IMR-90 (cell line): ENCODE measurements around the gene YES1. TPM values are rescaled to one million over a fixed set of nuclear protein-coding genes. Genes with fewer than 3 reads are reported as not detected.

Experiments
- ATAC-seq: fragments of 200-7000 bp; cut with Tn5 transposase; 2 replicates; pipeline ENCODE4 v1.9.1; 2020; ENCODE audit warnings: low read depth, mild to moderate bottlenecking, moderate library complexity
- BruUV-seq: library from RNA; stranded (reverse); fragments of 400-500 nt; replicated peaks from 2 replicates; lab custom pipeline; 2021; lab: Mats Ljungman, UMichigan
- CTCF ChIA-PET: fragments of 300-600 bp; formaldehyde crosslinking; extraction: SDS; loops from one replicate; lab custom pipeline; 2021; ENCODE audit warnings: antibody characterized with exemption; lab: Yijun Ruan, JAX
- POLR2A ChIA-PET: fragments of 300-600 bp; sonication (Branson Sonifier 250); formaldehyde crosslinking; loops from one replicate; lab custom pipeline; 2022; ENCODE audit warnings: antibody characterized with exemption; ENCODE audit not compliant: unreplicated experiment; lab: Charles Lee
- DNase-seq: peaks from one replicate; pipeline ENCODE4 v3.0.0; 2013
- H2AFZ ChIP-seq: replicated peaks from 2 replicates; pipeline ENCODE3; 2013; ENCODE audit warnings: low read length, mild to moderate bottlenecking; ENCODE audit not compliant: poor library complexity
- H2AK5ac ChIP-seq: 2 replicates; pipeline ENCODE4 v1.6.1; 2013; ENCODE audit warnings: low read depth, low read length, inconsistent platforms
- H2AK9ac ChIP-seq: replicated peaks from 2 replicates; pipeline ENCODE3; 2013; ENCODE audit warnings: mild to moderate bottlenecking, low read depth, low read length, moderate library complexity; ENCODE audit not compliant: poor library complexity
- H2BK120ac ChIP-seq: 2 replicates; pipeline ENCODE4 v1.6.1; 2013; ENCODE audit warnings: low read depth, low read length, inconsistent platforms
- H2BK15ac ChIP-seq: 3 replicates; pipeline ENCODE4 v1.6.1; 2013; ENCODE audit warnings: low read depth, low read length, inconsistent platforms
- H2BK20ac ChIP-seq: 2 replicates; pipeline ENCODE4 v1.6.1; 2013; ENCODE audit warnings: low read depth, mild to moderate bottlenecking, inconsistent platforms, low read length, moderate library complexity
- H2BK5ac ChIP-seq: 2 replicates; pipeline ENCODE4 v1.6.1; 2013; ENCODE audit warnings: mild to moderate bottlenecking, low read depth, low read length, inconsistent platforms; ENCODE audit not compliant: poor library complexity, severe bottlenecking
- H3K14ac ChIP-seq: replicated peaks from 2 replicates; pipeline ENCODE4 v1.6.1; 2013; ENCODE audit warnings: low read depth, low read length, inconsistent platforms
- H3K18ac ChIP-seq: 2 replicates; pipeline ENCODE4 v1.6.1; 2013; ENCODE audit warnings: low read depth, low read length, control low read depth
- H3K23ac ChIP-seq: 2 replicates; pipeline ENCODE4 v1.6.1; 2013; ENCODE audit warnings: low read depth, low read length, inconsistent platforms
- H3K27ac ChIP-seq: 2 replicates; pipeline ENCODE4 v1.5.1; 2013; ENCODE audit warnings: mild to moderate bottlenecking, control low read depth, low read length; ENCODE audit not compliant: insufficient read depth
- H3K27me3 ChIP-seq: 2 replicates; pipeline ENCODE4 v1.6.1; 2013; ENCODE audit warnings: low read length; ENCODE audit not compliant: control insufficient read depth, insufficient read depth
- H3K36me3 ChIP-seq: 2 replicates; pipeline ENCODE4 v1.6.1; 2013; ENCODE audit warnings: low read length, mixed read lengths; ENCODE audit not compliant: control insufficient read depth, insufficient read depth
- H3K4ac ChIP-seq: 2 replicates; pipeline ENCODE4 v1.6.1; 2013; ENCODE audit warnings: low read depth, low read length, inconsistent platforms
- H3K4me1 ChIP-seq: 2 replicates; pipeline ENCODE4 v1.6.1; 2013; ENCODE audit warnings: low read length, mixed read lengths; ENCODE audit not compliant: control insufficient read depth, insufficient read depth
- H3K4me2 ChIP-seq: 2 replicates; pipeline ENCODE4 v1.6.1; 2013; ENCODE audit warnings: low read depth, mild to moderate bottlenecking, control low read depth, low read length, moderate library complexity
- H3K4me3 ChIP-seq: 2 replicates; pipeline ENCODE4 v1.5.1; 2013; ENCODE audit warnings: low read depth, mild to moderate bottlenecking, control low read depth, low read length, moderate library complexity; ENCODE audit not compliant: insufficient read depth
- H3K56ac ChIP-seq: 2 replicates; pipeline ENCODE4 v1.6.1; 2013; ENCODE audit warnings: low read length, inconsistent platforms; ENCODE audit not compliant: insufficient read depth; ENCODE audit errors: extremely low read depth
- H3K79me1 ChIP-seq, 2 experiments: 2 replicates each; pipeline ENCODE4 v1.6.1; 2013; ENCODE audit warnings: low read length in 2 of 2, inconsistent platforms in 1 of 2, low read depth in 1 of 2
- H3K9ac ChIP-seq: 2 replicates; pipeline ENCODE4 v1.6.1; 2013; ENCODE audit warnings: low read depth, low read length, control low read depth
- H3K9me1 ChIP-seq: 2 replicates; pipeline ENCODE4 v1.6.1; 2013; ENCODE audit warnings: low read length, inconsistent platforms; ENCODE audit not compliant: insufficient read depth
- H3K9me3 ChIP-seq: 2 replicates; pipeline ENCODE4 v1.6.1; 2013; ENCODE audit warnings: low read length; ENCODE audit not compliant: control insufficient read depth, insufficient read depth
- H4K20me1 ChIP-seq: 2 replicates; pipeline ENCODE4 v1.6.1; 2013; ENCODE audit warnings: low read length, inconsistent platforms; ENCODE audit not compliant: insufficient read depth
- H4K5ac ChIP-seq: 2 replicates; pipeline ENCODE4 v1.6.1; 2013; ENCODE audit warnings: mild to moderate bottlenecking, low read depth, low read length, control low read depth
- H4K8ac ChIP-seq, 2 experiments: 2 replicates each; pipeline ENCODE4 v1.6.1; 2013; ENCODE audit warnings: low read depth in 2 of 2, low read length in 2 of 2, control low read depth in 1 of 2, inconsistent platforms in 1 of 2
- H4K91ac ChIP-seq: 2 replicates; pipeline ENCODE4 v1.6.1; 2013; ENCODE audit warnings: low read depth, low read length, inconsistent platforms; ENCODE audit not compliant: insufficient read depth
- BHLHE40 ChIP-seq: fragments of 150-350 bp; IDR thresholded peaks from 2 replicates; pipeline ENCODE4 v1.6.1; 2016; ENCODE audit warnings: mild to moderate bottlenecking, low read depth, low read length
- CHD1 ChIP-seq: IDR thresholded peaks from 2 replicates; pipeline ENCODE4 v1.6.1; 2012; ENCODE audit warnings: low read depth, low read length, improper control_type of control experiment
- FOS ChIP-seq: fragments of 150-350 bp; IDR thresholded peaks from 2 replicates; pipeline ENCODE4 v1.6.1; 2016; ENCODE audit warnings: low read depth, low read length
- POLR2A ChIP-seq: IDR thresholded peaks from 2 replicates; pipeline ENCODE4 v1.6.1; 2012; ENCODE audit warnings: mild to moderate bottlenecking, low read depth, low read length
- RCOR1 ChIP-seq: IDR thresholded peaks from 2 replicates; pipeline ENCODE4 v1.6.1; 2012; ENCODE audit warnings: mild to moderate bottlenecking, low read length, improper control_type of control experiment; ENCODE audit not compliant: insufficient replicate concordance
- SMC3 ChIP-seq: fragments of 150-350 bp; IDR thresholded peaks from 2 replicates; pipeline ENCODE4 v1.6.1; 2016; ENCODE audit warnings: low read depth, mild to moderate bottlenecking, antibody characterized with exemption, low read length, moderate library complexity
- WGBS, 2 experiments: methylation state at CpG; one replicate each; pipeline versions ENCODE4 v1.1.5 to v1.1.7; 2013; ENCODE audit warnings: missing lambda C conversion rate in 2 of 2; ENCODE audit not compliant: insufficient read length in 1 of 2; ENCODE audit errors: extremely low coverage in 2 of 2; 5-methylcytosine and 5-hydroxymethylcytosine counted together
- dilution Hi-C: fragments of 300-500 bp; cut with HindIII; formaldehyde crosslinking; loops from one replicate; pipeline ENCODE4 v1.14.3; 2018; ENCODE audit warnings: low sequenced_read_pairs; ENCODE audit not compliant: unreplicated experiment
- in situ Hi-C: fragments of 300-500 bp; cut with MboI; formaldehyde crosslinking; loops from 3 replicates; pipeline ENCODE4 v1.14.3; 2019; ENCODE audit warnings: low sequenced_read_pairs, inconsistent platforms, mixed read lengths
- intact Hi-C: fragments of 100-400 bp; cut with micrococcal nuclease; formaldehyde crosslinking; loops from 2 replicates; pipeline ENCODE4 v1.10.0; 2022
- polyA plus RNA-seq, 3 experiments: library from polyadenylated mRNA; depleted of rRNA; stranded (reverse); fragments of >200 nt; gene quantifications; 2 replicates each; pipeline ENCODE4 v1.2.3, GENCODE V29; 2012; ENCODE audit warnings: low replicate concordance in 1 of 3
- total RNA-seq: library from RNA; depleted of rRNA; stranded (reverse); fragments of >200 nt; gene quantifications from 2 replicates; pipeline ENCODE4 v1.2.3, GENCODE V29; 2012
- TF ChIP-seq, protein P1 (sequence below): conservative IDR thresholded peaks from 2 replicates; pipeline ENCODE4 v1.5.1; 2012; ENCODE audit warnings: mild to moderate bottlenecking, low read depth, low read length, improper control_type of control experiment
- TF ChIP-seq, protein P2 (sequence below): fragments of 150-350 bp; IDR thresholded peaks from 2 replicates; pipeline ENCODE4 v1.6.1; 2016; ENCODE audit warnings: low read depth, mild to moderate bottlenecking, low read length, moderate library complexity, borderline replicate concordance

Gene YES1
- total and polyA plus RNA-seq, 2 of the 4 experiments (the other 2 are of a cell fraction), result 16.7 to 62.0 TPM

DNA sequence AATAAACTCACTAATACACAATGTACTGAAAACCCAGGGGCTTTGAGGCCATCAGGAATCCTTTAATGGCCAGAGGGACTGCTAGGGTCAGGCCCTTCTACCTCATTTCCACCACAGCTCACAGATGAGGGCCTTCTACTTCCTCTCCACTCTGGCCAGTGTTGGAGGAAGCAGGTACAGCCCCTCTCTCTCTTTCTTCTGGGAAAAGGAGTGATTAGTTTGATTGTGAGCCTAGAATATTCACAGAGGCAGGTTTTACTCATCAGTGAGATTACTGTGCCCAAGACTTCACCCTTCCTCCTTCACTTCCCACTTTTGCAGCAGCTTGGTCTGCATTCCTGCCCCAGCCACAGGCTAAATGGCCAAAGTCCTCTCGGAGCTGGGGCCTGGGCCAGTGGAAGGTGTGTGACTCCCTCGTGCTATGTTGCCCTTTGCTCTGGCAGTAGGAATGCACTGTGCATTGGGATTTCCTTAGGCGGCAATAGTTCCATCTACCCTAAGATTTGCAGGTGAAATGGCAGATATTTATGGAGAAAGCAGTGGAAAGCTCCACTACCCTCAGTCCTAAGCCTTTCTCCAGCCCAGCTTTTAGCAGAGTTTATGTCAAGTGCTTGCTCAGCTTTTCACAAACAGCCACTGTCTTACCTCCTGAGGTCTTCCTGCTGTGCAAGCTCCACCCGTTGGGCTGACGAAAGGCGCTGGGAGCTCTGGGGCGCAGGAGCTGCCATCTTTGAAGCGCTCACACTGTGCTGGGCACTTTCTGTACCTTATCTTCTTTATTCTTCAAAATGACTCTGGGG lies 36.2 kb upstream of the YES1 start:
- H2AFZ ChIP-seq, result no peak overlapping the region
- H2BK5ac ChIP-seq, result no peak overlapping the region

More for the DNA sequence above, 36.2 kb upstream of the YES1 start:
- Histone ChIP-seq H3K27ac (no peak overlapping the region), H4K91ac (no peak overlapping the region), H2BK120ac (no peak overlapping the region), H2AK5ac (no peak overlapping the region), H3K14ac (no peak overlapping the region), H3K4me2 (no peak overlapping the region), H3K9me3 (no peaks in the 10 kb centered on the region), H4K20me1 (peaks cover 6% of the 10 kb centered on the region; the same call in 1 of the 2 replicates), H4K5ac (no peak overlapping the region), H3K4me3 (no peak overlapping the region), H3K56ac (no peak overlapping the region), H3K79me1 (no peaks in the 10 kb centered on the region), H2BK20ac (no peak overlapping the region), H3K27me3 (no peaks in the 10 kb centered on the region), H2AK9ac (no peak overlapping the region), H3K36me3 (no peaks in the 10 kb centered on the region), H2BK15ac (no peak overlapping the region), H3K23ac (no peak overlapping the region), H3K9me1 (no peaks in the 10 kb centered on the region), H4K8ac (no peak overlapping the region), H3K4ac (no peak overlapping the region), H3K18ac (no peak overlapping the region), H3K9ac (no peak overlapping the region), H3K4me1 (0 out of 2 replicates have a peak, but pooled peaks cover 2% of the 10 kb centered on the region)
- in situ Hi-C loops, result no loop called here
- WGBS, 2 experiments, result 56% methylated on average over 4 of the region's 8 CpGs; no CpG with 5 or more reads in 1 of the 2 experiments
- ATAC-seq (no peak), DNase-seq (no peak)
- ChIA-PET CTCF (interaction anchor here (1.9 kb wide), 1 partner anchor 9 kb away, joined by 9 read pairs; no protein-coding TSS in a partner anchor), POLR2A (no interaction called here)
- TF ChIP-seq, protein P1, sequence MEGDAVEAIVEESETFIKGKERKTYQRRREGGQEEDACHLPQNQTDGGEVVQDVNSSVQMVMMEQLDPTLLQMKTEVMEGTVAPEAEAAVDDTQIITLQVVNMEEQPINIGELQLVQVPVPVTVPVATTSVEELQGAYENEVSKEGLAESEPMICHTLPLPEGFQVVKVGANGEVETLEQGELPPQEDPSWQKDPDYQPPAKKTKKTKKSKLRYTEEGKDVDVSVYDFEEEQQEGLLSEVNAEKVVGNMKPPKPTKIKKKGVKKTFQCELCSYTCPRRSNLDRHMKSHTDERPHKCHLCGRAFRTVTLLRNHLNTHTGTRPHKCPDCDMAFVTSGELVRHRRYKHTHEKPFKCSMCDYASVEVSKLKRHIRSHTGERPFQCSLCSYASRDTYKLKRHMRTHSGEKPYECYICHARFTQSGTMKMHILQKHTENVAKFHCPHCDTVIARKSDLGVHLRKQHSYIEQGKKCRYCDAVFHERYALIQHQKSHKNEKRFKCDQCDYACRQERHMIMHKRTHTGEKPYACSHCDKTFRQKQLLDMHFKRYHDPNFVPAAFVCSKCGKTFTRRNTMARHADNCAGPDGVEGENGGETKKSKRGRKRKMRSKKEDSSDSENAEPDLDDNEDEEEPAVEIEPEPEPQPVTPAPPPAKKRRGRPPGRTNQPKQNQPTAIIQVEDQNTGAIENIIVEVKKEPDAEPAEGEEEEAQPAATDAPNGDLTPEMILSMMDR, result no peak
- no peak for TF ChIP-seq POLR2A
- TF ChIP-seq FOS, result no peak
- no peak for TF ChIP-seq SMC3
- no peak for TF ChIP-seq CHD1
- TF ChIP-seq, protein P2, sequence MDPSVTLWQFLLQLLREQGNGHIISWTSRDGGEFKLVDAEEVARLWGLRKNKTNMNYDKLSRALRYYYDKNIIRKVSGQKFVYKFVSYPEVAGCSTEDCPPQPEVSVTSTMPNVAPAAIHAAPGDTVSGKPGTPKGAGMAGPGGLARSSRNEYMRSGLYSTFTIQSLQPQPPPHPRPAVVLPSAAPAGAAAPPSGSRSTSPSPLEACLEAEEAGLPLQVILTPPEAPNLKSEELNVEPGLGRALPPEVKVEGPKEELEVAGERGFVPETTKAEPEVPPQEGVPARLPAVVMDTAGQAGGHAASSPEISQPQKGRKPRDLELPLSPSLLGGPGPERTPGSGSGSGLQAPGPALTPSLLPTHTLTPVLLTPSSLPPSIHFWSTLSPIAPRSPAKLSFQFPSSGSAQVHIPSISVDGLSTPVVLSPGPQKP, result no peak
- no peak for TF ChIP-seq RCOR1
- TF ChIP-seq BHLHE40, result no peak
- dilution Hi-C loops, result no loop called here
- intact Hi-C loops, result no loop called here
- no TSS peak for BruUV-seq
